Fibroblast of skin of right quadriceps (primary cell): ENCODE results near the gene KRT9.
A peak's percentile ranks its signal among the peaks of the same experiment; 100 is the strongest.

Source experiments
- DNase-seq: peaks from one replicate; pipeline ENCODE4 v3.0.0-alpha.2; 2013

Gene KRT9

GRCh38 chr17:41524261-41524660, 47.6 kb downstream of the KRT9 start:
- no peak for DNase-seq

DNA sequence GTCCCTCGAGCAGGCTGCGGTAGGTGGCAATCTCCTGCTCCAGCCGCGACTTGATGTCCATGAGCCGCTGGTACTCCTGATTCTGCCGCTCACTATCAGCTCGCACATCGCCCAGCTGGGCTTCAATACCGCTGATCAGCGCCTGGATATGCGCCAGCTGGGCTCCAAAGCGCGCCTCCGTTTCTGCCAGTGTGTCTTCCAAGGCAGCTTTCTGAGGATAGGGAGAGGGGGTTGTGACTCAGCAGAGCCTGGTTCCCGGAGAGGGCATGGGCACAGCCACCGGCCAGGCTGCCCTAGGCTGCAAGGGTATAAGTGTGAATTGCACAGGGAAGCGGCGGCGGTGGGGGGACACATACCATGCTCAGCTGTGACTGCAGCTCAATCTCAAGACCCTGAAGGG, 48.1 kb downstream of the KRT9 start:
- no peak for DNase-seq

GRCh38 chr17:41523225-41523593, 48.6 kb downstream of the KRT9 start:
- no peak for DNase-seq

GRCh38 chr17:41522301-41523224, 49.3 kb downstream of the KRT9 start:
- no peak for DNase-seq

- peak; percentile 80 for DNase-seq
These were observed 50.1 kb downstream of the KRT9 start for GRCh38 chr17:41521574-41522261.

GRCh38 chr17:41520821-41521521, 50.9 kb downstream of the KRT9 start:
- no peak for DNase-seq

GRCh38 chr17:41519501-41520224, 52.2 kb downstream of the KRT9 start:
- no peak for DNase-seq

DNA sequence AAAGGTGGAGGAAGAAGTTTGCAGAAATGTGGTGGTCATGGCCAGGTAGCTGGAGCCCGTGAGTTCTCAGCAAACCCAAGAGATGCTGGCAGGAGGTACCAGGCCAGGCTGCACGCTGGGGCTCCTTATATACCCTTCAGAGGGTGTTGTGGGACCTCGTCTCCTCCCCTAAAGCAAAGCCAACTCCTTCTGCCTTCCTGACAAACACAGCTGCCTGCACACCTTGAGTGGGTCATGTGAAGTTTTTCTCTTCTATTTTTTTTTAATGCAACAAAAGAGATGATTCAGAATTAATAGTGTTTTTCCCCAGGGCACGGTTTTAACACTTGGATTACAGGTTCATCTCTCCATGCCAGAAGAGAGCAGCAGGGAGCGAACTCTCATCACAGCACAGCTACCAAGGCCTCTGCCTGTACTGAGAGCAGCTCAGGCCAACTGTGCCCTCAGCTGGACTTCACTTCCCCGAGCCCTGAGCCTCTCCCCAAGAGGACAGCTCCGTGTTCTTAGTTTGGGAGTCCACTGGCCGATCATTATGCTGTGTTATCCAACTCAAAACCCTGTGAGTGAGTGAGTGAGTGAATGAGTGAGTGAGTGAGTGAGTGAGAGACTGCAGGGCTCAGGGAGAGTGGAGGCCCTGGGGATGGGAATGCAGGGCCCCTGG, 52.9 kb downstream of the KRT9 start, which contains the start of gene KRT15:
Gene KRT15, minus strand, starts transcription at position 102 of the 661 bp plus-strand sequence. Its CDS starts 63 bp downstream, at position 39.
- no peak for DNase-seq

DNA sequence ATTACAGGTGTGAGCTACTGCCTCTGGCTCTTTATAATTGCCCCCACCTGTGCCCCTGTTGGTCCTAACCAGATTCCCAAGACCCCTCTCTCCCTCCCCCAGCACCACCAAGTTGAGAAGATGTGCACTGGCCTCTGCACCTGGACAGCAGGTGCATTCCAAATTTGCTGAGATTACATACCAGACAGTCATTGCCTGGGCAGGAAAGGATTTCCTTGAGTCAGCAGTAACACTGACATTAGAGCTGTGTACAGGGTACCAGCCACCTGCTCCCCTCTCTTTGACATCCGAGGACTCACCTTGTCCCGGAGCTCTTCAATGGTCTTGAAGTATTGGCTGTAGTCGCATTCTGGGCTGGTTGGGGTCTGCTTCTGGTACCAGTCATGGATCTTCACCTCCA, 53.8 kb downstream of the KRT9 start:
- no peak for DNase-seq

- DNase-seq = no peak
These were observed 55.0 kb downstream of the KRT9 start for GRCh38 chr17:41516830-41517283.

DNA sequence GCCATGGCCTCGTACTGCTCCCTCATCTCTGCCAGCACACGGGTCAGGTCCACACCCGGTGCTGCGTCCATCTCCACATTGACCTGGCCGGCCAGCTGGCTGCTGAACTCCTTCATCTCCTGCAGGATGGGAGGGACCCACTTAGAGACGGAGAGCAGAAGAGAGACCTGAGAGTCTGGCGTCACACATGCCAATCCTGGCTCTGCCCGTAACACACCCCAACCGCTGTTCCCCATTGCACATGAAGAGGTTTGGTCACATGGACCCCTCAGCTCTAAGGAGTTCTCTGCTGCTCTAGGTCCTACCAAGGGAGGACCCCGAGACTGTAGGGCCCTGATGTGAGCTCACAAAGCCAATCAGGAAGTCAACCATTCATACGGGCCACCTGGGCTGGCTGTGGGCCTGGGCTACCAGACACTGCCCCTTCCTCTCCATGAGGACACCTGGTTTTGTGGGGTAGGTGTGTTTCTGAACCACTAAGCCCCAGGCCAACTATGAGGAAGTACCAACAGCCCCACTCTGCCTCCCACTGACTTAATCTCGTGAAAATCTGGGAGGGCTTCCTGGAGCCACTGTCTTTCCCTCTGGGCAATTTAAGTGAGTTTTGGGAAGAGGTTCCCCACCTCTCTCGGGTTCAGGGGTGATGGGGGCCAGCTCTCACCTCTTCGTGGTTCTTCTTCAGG, 55.6 kb downstream of the KRT9 start:
- DNase-seq = no peak
